Measurements from ENCODE around the gene ACOT7.
A peak's percentile ranks its signal among the peaks of the same experiment; 100 is the strongest.

Gene ACOT7

DNA sequence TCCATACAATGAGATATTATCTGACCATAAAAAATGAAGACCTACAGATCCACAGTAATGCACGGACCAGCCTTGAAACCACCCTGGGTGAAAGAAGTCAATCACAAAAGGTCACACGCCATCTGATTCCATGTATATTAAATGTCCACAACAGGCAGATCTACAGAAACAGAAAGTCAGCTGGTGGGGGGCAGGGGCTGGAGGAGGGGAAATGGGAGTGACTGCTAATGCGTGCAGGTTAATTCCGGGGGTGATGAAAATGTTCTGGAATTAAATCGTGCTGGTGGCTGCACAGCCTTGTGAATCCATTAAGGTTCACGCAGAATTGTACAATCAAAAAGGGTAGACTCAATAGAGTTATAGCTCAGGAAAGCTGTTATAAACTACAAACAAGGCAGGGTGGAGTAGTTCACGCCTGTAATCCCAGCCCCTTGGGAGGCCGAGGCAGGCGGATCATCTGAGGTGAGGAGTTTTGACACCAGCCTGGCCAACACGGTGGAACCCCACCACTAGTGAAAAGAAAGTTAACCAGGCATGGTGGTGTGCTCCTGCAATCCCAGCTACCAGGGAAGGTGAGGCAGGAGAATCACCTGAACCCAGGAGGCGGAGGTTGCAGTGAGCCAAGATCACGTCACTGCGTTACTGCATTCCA, 32.3 kb downstream of the ACOT7 start:
- no peak for DNase-seq (ENCODE audit: low spot score)

DNA sequence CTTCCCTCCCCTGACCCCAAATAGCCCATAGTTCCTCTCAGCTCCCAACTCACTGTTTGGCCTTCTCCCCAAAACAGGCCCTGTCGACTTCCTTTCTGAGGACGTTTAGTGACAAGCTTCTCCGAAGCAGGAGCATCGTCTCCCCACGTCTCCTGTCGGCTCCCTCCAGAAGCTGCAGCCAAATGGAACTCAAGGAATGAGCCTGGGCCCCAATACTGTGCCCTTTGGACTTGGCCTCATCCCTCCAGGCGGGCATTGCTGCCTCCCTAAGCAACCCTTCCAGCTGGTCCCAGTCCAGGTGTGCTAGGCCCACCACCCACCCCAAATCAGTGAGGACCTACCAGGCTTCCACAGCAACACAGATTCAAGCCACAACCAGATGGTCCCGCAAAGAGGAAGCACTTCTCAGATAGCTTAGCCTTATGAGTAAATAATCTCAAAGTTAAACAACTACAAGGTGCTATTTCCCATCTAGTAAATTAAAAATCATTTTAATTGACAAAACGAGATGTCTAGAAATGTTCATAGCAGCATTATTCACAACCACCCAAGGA, 33.0 kb downstream of the ACOT7 start:
- DNase-seq (ENCODE audit: low spot score) = no peak

DNA sequence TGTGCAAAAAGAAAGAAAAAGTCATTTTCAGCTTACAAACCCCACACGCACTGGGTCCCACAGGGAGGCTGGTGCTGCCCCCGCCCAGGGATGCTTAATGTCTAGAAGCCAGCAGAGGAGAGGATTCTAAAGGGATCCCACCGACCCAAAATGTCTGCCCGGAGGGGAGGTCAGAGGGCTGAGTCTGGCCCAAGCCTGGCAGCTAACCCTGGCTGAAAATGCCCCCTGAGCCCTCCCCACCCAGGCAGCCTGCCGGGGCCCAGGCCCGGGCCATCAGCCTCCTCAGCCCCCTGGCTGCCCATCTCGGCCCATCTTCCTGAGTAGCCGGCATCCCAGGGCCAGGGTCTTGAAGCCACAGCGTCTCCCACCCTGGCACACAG, 33.5 kb downstream of the ACOT7 start:
- DNase-seq (ENCODE audit: low spot score) = no peak

DNA sequence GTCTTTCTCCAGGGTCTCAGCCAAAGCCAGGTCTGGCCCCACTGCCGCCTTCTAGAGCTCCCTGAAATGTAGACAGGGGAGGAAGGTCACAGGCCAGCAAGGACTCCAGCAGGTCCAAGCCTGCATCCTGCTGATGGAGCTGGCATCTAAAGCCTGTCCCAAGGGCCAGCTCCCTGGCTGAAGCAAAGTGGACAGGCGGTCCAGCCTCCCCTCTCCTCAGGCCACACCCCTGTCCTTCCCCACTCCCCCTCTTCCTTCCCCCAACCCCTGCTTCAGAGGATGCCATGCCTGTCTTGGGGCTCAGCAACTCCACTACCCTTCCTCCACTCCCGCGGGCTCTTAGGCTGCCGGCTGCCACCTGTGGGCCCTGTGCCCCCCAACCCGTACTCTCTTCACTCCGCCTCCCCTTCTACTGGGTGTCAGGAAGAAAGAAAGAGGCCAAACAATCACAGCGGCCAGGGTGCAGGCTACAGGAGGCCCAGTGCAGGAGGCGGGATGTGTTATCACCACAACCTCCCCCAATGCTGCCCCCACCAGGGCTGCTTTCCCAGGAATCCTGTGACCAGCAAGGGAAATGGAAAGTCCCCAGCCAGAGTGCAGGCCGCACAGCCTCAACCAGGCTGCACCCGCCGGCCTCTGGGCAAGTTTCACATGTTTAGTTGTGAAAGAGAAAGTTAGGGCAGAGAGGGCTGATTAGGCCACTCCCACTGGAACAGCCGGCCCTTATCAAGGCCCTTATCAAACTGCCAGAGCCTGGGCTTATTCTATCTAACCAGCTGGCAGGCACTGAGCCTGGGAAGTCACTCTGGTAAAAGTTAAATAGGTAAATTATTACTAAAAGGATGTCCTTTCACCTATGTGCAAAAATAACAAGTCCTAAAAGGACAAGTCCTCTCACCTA, 34.1 kb downstream of the ACOT7 start:
- DNase-seq (ENCODE audit: low spot score) = peak; percentile 81

DNA sequence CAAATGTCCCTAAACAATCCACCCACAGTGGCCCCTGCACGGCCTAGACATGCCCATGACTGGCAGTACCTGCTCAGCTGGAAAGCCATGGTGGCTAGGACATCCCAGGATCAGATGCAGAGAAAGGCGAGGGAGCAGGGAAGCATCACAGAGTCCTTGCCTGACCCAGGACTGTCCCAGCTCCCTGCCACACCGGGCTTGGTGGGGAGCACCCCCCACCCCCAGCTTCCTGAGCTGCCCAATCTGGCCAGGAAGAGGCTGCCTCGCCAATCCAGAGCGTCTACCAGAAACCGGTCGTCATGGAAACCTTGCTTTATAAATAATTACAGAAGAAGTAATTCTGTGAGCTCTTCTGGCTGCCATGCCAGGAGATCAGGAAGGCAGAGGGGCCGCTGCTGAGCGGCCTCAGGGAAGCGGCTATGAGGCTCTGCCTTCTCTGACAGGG, 34.8 kb downstream of the ACOT7 start:
- no peak for DNase-seq (ENCODE audit: low spot score)

DNA sequence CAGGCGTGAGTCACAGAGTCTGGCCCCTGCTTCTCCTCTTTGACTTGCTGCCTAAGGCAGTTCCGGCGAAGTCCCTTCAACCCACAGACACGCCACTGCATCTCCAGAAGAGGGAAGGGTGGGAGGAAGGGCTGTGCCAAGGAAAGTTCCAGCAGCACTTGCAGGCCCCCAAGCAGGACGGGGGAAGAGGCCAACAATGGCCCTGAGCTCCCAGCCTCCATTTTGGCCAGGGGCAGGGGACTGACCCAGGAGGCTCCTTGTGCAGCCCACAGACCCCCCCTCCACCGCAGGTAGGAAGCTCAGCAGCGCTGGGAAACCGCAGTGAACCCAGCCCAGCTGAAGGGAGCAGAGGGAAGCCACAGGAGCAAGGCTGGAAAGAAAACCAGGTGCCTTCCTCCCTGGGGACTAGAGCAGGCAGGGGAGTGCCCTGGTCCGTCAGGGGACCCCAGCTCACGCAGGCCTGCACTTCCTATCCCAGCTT, 35.4 kb downstream of the ACOT7 start:
- DNase-seq (ENCODE audit: low spot score) = no peak

DNA sequence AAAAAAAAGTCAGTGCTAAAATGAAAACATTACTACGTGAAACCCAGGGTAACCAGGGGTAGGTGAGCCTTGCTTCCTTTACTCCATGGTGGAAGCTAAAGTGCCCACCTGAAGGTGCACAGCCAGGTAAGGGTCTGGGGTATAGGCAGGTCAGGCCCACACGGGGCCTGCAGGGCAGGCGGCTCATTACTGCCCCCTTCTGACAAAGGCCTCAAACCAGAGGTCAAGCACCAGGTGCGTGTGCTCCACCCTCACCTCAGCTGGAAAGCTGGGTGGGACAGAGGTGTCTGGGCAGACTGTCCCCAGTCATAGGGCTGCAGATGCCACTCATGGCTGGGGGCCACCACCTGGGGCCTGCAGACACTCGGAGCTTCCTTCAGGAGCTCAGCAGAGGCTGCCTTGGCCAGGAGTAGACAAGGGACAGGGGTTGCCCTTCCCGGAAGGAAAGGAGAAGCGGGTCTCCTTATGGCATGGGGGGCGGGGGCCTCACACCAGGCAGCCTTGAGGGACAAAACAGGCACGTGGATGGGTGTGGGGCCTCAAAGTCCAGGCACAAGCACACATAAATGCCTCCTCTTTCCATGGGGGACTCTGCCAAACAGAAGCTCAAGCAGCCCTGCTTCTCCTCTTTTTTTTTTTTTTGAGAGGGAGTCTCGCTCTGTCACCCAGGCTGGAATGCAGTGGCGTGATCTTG, 36.2 kb downstream of the ACOT7 start:
- DNase-seq (ENCODE audit: low spot score) = no peak

DNA sequence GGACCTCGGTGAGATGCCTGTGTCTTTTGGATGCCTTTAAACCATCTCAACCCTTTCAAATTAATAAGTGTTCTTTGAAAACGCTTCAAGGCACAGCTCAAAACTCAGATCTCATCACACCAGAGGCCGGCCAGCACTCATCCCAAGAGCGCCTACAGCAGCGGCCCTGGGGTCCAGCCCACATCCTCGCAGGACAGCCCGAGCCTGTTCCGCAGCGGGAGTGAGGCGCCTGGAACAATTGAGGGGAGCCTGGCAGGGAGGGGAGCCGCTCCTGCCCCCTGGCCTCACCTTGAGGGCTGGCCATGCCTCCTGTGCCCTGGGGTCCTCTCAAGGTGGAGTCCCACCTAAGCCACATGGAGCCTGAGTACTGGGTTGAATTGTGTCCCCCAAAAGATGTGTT, 37.9 kb downstream of the ACOT7 start:
- DNase-seq (ENCODE audit: low spot score) = no peak

DNA sequence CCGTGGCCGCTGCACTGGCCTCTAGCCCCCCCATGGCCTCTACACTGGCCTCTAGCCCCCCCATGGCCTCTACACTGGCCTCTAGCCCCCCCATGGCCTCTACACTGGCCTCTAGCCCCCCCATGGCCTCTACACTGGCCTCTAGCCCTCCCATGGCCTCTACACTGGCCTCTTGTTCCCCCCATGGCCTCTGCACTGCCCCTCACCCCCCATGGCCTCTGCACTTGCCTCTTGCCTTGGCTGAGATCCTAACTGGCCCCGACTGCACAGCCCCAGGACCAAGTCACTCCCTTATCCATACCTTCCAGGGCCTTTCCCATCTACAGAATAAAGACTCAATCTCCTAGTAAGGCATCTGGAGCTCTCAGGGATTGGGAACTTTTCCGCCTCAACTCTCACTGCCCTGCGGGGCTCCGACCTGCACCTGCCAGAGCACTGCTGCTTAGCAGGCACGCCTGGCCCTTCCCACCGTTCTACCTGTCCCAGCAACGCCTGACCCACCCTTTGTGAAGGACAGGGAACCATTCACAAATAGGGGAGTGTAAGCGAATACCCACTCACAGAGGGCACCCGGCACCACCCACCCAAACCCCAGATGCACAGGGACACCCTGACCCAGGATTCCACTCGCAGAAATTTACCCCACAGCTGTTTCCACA, 38.8 kb downstream of the ACOT7 start:
- DNase-seq (ENCODE audit: low spot score) = no peak

DNA sequence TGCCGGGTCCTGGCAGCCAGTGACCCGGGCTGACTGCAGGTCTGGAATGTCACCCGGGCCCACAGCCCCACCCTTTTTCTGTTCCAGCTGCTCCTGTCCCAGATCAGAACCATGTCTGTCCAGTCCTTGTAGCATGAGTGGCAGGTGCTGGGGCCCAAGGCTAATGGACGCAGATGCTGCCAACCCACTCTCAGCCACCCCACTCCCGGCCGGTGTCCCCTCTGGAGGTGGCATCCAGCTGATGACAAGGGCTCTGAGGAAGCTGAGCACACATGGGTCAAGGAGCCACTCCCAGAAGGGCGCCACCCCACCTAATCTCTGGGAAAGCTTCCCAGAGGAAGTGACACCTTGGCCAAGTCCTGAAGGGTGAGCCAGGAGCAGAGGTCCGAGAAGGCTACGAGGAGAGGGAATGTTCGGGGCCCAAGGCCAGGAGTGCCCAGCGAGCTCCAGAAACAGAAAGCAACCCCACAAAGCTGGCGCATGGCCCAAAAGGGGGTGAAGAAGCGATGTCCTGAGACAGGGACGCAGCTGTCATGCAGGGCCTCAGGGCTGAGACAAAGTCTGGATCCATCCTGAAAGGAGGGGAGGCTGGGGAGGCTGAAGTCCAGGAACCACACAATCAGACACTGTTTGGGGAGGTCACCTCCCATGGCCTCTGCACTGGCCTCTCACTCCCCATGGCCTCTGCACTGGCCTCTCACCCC, 39.5 kb downstream of the ACOT7 start:
- peak; percentile 55 for DNase-seq (ENCODE audit: low spot score)

DNA sequence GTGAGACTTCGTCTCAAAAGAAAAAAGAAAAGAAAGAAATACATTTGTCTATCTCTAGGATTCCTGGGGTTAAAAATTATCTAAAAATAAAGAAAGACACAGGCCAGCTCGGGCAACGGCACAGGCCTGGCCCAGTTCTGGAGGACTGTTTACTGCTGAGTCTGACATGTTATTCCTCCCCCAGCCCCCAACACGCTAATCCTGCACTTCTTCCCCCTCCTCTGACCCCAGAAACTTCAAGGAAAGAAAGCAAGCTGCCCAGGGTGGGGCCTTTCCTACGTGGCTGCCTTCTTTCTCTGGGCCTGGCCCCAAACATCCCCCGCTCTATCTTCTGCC, 40.0 kb downstream of the ACOT7 start:
- DNase-seq (ENCODE audit: low spot score) = no peak

DNA sequence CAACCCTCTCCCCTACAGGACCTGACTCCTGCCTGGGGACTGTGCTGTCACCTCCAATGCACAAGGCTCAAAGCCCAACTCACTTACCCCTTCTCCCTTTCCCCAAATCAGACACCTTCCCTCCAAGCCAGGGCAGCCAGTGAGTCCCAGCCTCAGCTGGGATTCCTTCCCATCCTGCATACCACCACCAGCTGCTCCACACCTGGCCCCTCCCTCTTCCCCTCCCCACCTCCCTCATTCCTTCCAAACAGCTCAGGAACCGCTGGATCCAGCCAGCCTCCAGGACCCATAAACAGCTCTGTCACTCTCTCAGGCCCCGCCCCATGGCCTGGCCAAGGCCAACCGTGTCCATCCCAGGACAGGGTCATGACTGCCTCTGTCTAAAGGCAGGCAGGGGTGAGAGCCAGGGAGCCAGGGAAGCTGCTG, 41.4 kb downstream of the ACOT7 start:
- DNase-seq (ENCODE audit: low spot score) = no peak

DNA sequence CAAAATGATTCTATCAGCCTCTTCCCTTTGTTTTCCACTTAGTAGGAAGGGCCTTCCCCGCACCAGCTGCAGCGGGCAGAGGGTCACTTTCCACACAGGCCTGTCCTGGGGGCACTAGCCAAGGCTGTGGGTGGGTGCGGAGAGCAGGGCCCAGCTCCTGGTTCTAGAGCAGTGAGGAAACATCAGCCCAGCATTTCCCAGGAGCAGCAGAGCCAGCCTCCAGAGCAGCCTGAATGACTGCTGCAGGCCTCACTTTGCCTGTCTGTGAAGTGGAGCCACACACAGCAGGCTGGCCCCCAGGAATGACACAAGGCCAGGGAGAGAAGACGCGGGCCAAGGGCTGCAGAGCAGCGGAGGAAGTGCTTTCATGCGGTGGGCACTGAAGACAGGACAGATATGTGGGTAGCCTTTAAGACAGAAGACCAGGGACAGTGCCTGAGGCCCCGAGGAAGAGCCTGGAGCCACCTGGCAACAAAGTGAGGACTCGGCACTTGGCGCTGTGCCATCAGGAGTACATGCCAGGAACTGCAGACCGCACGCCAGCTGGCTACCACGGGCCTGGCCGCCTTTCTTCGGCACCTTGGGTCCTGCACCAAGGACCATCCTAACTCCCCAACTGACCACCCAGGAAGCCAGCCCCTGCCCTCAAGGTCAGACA, 42.0 kb downstream of the ACOT7 start:
- DNase-seq (ENCODE audit: low spot score) = no peak

DNA sequence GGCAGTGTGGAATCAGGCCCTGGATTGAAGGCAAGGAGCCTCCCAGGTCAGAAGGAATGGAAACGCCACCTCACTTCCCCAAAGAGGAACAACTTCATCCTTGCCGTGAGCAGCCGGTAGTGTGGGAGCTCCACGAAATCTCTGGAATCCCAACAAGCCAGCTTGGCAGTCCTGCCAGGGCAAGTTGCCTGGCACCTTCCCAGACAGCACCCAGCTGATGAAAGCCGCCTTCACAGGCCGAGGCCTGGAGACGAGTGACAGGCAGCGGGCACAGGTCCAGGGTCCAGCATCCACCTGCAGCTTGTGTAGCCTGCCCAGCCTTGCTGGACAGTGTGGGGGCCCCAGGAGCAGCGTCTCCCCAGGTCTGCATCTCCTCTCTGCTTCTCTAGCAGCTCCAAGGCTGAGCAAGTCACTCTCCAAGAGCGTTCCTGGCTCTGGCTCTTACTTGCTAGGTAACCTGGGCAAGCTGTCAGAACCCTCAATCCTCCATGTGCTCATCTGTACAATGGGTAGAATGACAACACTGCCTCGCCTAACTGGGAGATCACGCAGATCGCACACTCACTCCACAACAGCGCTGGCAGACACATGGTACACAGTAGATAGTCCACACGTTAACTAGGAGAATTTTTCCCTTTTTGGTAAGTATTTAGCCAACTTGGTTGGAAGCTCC, 43.0 kb downstream of the ACOT7 start:
- DNase-seq (ENCODE audit: low spot score) = no peak

DNA sequence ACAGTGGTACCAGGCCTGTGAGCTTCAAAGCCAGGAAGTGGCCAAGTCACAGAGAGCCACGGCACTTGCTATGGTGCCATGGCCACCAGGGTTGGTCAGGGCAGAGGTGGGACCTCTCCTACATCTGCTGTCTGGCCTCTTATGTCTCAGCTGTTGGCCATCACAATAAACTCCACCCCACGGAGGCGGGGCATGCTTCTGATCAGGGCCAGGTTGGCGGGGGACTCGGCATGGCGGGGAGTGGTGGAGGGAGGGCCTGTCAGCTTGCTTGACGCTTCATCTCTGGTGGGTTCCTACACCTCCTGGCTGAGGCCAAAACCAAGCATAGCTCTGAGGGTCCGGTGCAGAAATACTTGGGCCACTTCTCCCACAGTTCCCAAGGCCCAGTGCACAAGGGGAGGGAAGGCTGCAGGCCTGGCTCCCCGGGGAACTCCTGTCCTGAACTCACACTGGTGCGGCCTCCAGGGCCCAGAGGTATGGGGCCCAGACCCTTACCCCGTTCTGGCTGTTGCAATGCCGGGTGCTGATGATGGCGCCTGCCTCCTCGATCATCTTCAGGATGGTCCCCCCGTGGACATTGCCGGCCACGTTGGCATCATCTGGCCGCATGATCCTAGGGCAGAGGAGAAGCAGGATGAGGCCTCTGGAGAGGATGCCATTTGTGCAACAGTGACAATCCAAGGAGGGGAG, 44.2 kb downstream of the ACOT7 start:
- no peak for DNase-seq (ENCODE audit: low spot score)

DNA sequence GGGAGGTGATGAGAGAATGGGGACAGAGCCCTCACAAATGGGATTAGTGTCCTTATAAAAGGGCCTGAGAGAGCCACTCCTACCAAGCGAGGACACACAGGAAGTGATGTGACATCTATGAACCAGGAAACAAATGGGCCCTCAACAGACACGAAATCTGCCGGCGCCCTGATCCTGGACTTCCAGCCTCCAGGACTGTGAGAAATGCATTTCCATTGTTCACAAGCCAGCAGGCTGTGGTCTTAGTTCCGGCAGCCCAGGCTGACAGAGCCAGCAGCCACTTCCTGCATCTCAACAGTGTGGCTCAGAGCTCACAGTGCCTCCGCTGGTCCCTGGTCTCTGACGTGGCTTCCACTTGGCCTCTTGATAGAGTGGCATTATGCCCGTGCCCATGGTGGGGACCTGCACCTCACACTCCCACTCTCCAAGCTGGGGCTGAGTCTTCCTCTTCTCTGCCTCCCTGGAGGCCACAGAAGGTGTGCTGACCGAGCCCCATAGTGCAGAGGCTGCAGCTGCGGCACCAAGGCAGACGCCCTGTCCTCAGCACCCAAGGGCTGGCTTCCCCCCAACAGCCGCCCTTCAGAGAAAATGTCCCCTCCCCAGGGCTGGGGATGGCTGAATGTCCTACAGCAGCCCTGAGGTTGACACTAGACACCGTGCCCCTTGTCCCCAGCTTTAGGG, 44.9 kb downstream of the ACOT7 start:
- no peak for DNase-seq (ENCODE audit: low spot score)

DNA sequence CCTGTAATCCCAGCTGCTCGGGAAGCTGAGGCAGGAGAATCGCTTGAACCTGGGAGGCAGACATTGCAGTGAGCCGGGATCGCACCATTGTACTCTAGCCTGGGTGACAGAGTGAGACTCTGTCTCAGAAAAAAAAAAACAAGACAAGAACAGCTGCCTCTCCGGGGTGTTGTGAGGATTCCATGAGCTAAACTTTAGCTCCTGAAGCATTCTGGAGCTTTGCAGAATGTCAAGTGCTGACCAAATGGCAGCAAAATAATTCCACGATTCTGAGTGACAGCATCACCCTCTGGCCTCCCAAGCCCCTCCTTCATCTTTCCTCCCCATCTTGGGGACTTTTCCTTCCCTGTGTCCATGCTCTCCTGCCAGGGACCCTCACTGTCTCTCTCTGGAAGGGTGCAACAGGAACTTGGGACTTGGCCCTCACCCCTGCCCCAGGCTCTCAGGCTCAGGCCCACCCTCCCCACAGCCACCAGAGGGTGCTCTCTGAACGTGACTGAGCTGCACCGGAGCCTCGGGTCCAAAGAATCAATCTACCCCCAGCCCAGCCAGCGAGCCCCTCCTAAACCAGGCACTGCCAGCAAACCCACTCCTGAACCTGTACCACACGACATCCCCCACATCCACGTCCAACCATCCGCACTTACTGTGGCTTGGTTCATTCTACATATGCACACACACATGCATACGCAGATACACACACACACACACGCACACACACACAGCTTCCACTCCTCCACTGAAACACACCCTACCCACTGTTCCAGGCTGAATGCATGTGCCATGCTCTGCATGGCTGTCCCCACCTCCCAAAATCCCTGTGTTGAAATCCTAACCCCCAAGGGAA, 45.7 kb downstream of the ACOT7 start:
- DNase-seq (ENCODE audit: low spot score) = peak; percentile 85

DNA sequence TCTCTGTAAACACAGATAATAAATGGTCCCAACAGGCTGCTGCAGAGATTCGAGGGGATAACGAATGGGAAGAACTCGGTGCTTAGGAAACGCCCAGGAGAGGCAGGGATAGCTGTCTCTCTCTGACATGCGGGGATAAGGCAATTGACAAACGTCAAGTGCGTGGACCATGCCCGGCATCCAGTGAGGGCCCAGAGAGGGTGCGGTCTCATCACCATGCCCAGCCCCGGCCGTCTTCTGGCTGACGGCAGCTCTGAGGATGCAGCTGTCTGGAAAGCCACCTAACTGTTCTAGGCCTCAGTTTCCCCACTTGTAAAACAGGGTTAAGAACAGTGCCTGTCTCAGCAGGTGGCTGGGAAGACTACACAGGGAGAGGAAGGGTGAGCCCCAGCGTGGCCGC, 48.1 kb downstream of the ACOT7 start:
- DNase-seq (ENCODE audit: low spot score) = no peak
